BLaER1 (cell line): ENCODE data around the gene PRR12.

ENCODE experiments used
- H3K27ac ChIP-seq: shearing (Covaris generic); formaldehyde crosslinking; 2 replicates; pipeline ENCODE4 v1.8.1; 2022
- H3K27me3 ChIP-seq: shearing (Covaris generic); formaldehyde crosslinking; 2 replicates; pipeline ENCODE4 v1.8.1; 2022
- H3K36me3 ChIP-seq: shearing (Covaris generic); formaldehyde crosslinking; 2 replicates; pipeline ENCODE4 v1.8.1; 2022
- H3K4me1 ChIP-seq: shearing (Covaris generic); formaldehyde crosslinking; 2 replicates; pipeline ENCODE4 v1.8.1; 2022
- H3K4me2 ChIP-seq: shearing (Covaris generic); formaldehyde crosslinking; 2 replicates; pipeline ENCODE4 v1.8.1; 2022
- H3K4me3 ChIP-seq: shearing (Covaris generic); formaldehyde crosslinking; 2 replicates; pipeline ENCODE4 v1.8.1; 2022
- H3K9ac ChIP-seq: shearing (Covaris generic); formaldehyde crosslinking; 2 replicates; pipeline ENCODE4 v1.8.1; 2022
- H3K9me3 ChIP-seq: shearing (Covaris generic); formaldehyde crosslinking; 2 replicates; pipeline ENCODE4 v1.8.1; 2022
- H4K20me1 ChIP-seq: shearing (Covaris generic); formaldehyde crosslinking; 2 replicates; pipeline ENCODE4 v1.8.1; 2022
- Cebpa-rat ChIP-seq: shearing (Covaris generic); IDR thresholded peaks from 2 replicates; pipeline ENCODE4 v1.8.1; 2022

The PRR12 gene

DNA sequence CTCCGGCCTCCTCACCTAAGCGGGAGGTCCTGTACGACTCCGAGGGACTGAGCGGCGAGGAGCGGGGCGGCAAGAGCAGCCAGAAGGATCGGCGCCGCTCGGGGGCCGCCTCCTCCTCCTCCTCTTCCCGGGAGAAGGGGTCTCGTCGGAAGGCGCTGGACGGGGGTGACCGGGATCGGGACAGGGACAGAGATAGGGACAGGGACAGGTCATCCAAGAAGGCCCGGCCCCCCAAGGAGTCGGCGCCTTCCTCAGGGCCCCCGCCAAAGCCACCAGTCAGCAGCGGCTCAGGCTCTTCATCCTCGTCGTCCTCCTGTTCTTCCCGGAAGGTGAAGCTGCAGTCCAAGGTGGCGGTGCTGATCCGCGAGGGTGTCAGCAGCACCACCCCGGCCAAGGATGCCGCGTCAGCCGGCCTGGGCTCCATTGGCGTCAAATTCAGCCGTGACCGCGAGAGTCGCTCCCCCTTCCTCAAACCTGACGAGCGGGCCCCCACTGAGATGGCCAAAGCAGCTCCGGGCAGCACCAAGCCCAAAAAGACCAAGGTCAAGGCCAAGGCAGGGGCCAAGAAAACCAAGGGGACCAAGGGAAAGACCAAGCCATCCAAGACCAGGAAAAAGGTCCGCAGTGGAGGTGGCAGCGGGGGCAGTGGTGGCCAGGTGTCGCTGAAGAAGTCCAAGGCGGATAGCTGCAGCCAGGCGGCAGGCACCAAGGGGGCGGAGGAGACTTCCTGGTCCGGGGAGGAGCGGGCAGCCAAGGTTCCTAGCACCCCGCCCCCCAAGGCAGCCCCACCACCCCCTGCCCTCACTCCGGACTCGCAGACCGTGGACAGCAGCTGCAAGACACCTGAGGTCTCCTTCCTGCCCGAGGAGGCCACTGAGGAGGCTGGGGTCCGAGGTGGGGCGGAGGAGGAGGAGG is 61.8 kb downstream of the PRR12 start:
- H3K4me2 ChIP-seq, result no peak overlapping the region
- no peak overlapping the region for H3K4me3 ChIP-seq
- H3K9me3 ChIP-seq, result no peaks in the 10 kb centered on the region
- H3K9ac ChIP-seq, result no peak overlapping the region
- peaks cover 77% of the 10 kb centered on the region for H4K20me1 ChIP-seq
- no peaks in the 10 kb centered on the region for H3K4me1 ChIP-seq
- H3K36me3 ChIP-seq, result peaks cover 97% of the 10 kb centered on the region
- no peak for TF ChIP-seq Cebpa-rat
- no peak overlapping the region for H3K27ac ChIP-seq
- no peaks in the 10 kb centered on the region for H3K27me3 ChIP-seq

DNA sequence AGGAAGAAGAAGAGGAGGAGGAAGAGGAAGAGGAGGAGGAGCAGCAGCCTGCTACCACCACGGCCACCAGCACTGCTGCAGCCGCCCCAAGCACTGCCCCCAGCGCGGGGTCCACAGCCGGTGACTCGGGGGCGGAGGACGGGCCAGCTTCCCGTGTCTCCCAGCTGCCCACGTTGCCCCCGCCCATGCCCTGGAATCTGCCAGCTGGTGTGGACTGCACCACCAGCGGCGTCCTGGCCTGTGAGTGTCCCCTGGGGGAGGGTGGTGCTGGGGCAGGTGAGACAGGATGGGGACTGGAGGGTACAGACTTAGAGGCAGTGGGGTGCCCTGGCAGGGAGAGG is 62.5 kb downstream of the PRR12 start:
- H3K36me3 ChIP-seq, result peaks cover 97% of the 10 kb centered on the region
- no peak overlapping the region for H3K27ac ChIP-seq
- H3K27me3 ChIP-seq, result no peaks in the 10 kb centered on the region
- H4K20me1 ChIP-seq, result peaks cover 71% of the 10 kb centered on the region
- TF ChIP-seq Cebpa-rat, result no peak
- H3K4me1 ChIP-seq, result no peaks in the 10 kb centered on the region
- no peak overlapping the region for H3K9ac ChIP-seq
- no peak overlapping the region for H3K4me2 ChIP-seq
- H3K4me3 ChIP-seq, result no peak overlapping the region
- no peaks in the 10 kb centered on the region for H3K9me3 ChIP-seq

DNA sequence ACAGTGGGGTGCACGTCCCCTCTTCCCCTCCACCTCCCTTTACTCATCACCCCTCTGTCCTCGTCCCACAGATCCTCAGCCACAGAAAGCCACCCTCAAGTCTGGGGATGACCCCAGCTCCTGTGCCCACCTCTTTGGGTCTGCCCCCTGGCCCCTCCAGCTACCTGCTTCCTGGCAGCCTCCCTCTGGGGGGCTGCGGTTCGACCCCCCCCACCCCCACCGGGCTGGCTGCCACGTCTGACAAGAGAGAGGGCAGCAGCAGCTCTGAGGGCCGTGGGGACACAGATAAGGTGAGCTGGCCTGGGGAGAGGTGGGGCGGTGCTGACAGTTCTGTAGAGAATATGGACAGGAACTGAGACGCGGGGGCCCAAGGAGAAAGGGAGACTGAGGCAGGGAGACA is 63.6 kb downstream of the PRR12 start:
- Histone ChIP-seq H3K4me1 (no peaks in the 10 kb centered on the region), H4K20me1 (peaks cover 69% of the 10 kb centered on the region), H3K36me3 (peaks cover 97% of the 10 kb centered on the region), H3K27me3 (no peaks in the 10 kb centered on the region), H3K4me2 (no peak overlapping the region), H3K27ac (no peak overlapping the region), H3K9me3 (no peaks in the 10 kb centered on the region), H3K9ac (no peak overlapping the region), H3K4me3 (no peak overlapping the region)
- no peak for TF ChIP-seq Cebpa-rat

DNA sequence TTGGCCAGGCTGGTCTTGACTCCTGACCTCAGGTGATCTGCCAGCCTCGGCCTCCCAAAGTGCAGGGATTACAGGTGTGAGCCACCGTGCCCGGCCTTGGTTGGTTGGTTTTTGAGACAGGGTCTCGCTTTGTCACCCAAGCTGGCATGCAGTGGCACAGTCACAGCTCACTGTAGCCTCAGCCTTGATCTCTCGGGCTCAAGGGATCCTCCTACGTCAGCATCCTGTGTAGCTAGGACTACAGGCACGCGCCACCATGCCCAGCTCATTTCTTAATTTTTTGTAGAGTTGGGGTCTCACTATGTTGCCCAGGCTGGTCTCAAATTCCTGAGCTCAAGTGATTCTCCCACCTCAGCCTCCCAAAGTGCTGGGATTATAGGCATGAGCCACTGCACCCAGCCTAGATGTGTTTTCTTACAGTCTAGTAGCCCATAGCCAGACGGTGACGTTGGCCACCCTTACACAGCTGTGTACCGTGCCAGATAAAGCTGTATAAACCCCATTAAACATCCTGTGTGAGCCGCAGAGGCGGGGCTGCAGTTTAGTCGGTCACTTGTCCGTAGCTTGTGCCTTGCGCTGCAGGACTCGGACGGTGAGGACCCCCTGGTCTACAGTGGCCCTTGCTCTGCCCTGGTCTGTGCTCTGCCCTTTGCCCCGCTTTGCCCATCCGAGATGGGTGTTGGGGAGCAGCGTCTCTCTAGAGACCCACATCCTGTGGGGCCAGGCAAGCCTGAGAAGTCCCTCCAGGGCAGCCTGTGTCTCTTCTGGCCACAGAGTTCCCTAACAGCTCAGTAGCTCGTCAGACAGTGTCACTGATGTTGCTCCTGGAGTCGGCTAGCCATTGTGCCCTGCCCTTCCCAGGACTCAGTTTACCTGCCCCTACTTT is 64.8 kb downstream of the PRR12 start:
- Histone ChIP-seq H3K36me3 (peaks cover 98% of the 10 kb centered on the region), H4K20me1 (peaks cover 69% of the 10 kb centered on the region), H3K9ac (no peak overlapping the region), H3K27ac (0 out of 2 replicates have a peak overlapping the region, but pooled peaks have one; percentile 6), H3K27me3 (no peaks in the 10 kb centered on the region), H3K4me1 (no peaks in the 10 kb centered on the region), H3K4me2 (no peak overlapping the region), H3K9me3 (no peaks in the 10 kb centered on the region), H3K4me3 (no peak overlapping the region)
- TF ChIP-seq Cebpa-rat, result no peak

DNA sequence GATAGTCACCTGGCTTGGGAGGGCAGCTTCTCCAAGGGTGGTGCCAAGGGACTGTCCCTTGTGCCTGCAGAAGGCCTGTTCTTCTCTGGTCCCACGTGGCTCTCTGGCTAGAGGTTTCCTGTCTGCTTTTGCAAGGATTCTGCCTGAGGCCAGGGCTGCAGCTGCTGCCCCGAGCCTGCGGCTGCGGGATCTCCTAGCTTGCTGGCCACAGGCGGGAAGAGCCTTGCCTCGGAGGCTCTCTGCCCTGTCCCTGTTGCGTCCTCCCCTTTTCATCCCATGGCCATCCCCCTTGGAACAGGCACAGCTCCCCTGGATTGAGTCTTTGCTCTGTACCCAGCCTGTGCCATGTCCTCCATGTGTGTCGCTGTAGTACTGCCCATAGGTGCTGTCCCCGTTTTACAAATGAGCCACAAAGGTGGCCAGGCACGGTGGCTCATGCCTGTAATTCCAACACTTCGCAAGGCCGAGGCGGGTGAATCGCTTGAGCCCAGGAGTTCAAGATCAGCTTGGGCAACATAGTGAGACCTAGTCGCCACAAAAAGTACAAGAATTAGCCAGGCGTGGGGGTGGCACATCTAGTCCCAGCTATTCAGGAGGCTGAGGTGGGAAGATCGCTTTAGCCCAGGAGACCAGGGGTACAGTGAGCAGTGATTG is 65.6 kb downstream of the PRR12 start:
- Histone ChIP-seq H4K20me1 (peaks cover 77% of the 10 kb centered on the region), H3K9ac (no peak overlapping the region), H3K36me3 (peaks cover 99% of the 10 kb centered on the region), H3K4me2 (no peak overlapping the region), H3K9me3 (no peaks in the 10 kb centered on the region), H3K27ac (no peak overlapping the region), H3K4me1 (no peaks in the 10 kb centered on the region), H3K27me3 (no peaks in the 10 kb centered on the region), H3K4me3 (no peak overlapping the region)
- TF ChIP-seq Cebpa-rat, result no peak

DNA sequence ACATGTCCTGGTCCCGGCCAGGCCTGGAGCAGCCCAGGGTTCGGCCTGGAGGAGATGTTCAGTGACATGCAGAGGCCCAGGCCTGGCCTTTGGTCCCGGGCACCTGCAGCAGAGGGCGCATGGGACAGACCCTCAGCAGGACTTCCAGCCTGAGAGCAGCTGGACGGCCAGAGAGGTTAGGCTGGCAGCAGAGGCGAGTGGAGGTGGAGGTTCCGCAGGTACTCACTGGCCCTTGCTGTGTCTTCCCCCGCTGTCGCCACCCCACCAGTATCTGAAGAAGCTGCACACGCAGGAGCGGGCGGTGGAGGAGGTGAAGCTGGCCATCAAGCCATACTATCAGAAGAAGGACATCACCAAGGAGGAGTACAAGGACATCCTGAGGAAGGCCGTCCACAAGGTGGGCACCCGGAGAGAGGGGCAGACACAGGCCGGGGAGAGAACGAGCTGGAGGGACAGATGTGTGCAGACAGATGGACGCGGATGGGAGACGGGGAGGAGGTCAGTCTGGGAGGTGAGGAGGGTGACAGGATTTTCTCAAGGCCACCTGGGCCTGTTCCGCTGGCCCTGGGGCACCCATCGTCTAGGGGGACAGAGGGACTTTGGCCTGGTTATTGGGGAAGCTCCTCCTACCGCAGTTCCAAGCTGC is 66.6 kb downstream of the PRR12 start:
- Histone ChIP-seq H4K20me1 (peaks cover 78% of the 10 kb centered on the region), H3K4me1 (no peaks in the 10 kb centered on the region), H3K36me3 (peaks cover 99% of the 10 kb centered on the region), H3K4me3 (no peak overlapping the region), H3K4me2 (no peak overlapping the region), H3K9ac (no peak overlapping the region), H3K27ac (no peak overlapping the region), H3K27me3 (no peaks in the 10 kb centered on the region), H3K9me3 (no peaks in the 10 kb centered on the region)
- TF ChIP-seq Cebpa-rat, result no peak

DNA sequence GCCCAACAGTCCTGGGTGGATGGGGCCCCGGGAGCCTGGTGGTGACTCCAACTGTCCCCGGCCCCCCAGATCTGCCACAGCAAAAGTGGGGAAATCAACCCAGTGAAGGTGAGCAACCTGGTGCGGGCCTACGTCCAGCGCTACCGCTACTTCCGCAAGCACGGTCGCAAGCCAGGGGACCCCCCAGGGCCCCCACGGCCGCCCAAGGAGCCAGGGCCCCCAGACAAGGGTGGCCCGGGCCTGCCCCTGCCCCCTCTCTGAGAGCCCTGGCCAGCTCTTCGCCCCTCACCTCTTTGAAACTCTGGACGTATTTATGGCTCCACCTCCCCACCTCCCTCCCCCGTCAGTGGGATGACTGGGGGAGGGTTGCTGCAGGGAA is 67.1 kb downstream of the PRR12 start:
- peaks cover 78% of the 10 kb centered on the region for H4K20me1 ChIP-seq
- no peak overlapping the region for H3K4me3 ChIP-seq
- H3K36me3 ChIP-seq, result peaks cover 99% of the 10 kb centered on the region
- H3K27ac ChIP-seq, result no peak overlapping the region
- no peaks in the 10 kb centered on the region for H3K9me3 ChIP-seq
- TF ChIP-seq Cebpa-rat, result no peak
- H3K9ac ChIP-seq, result no peak overlapping the region
- no peaks in the 10 kb centered on the region for H3K27me3 ChIP-seq
- peaks cover 1% of the 10 kb centered on the region for H3K4me1 ChIP-seq
- no peak overlapping the region for H3K4me2 ChIP-seq

DNA sequence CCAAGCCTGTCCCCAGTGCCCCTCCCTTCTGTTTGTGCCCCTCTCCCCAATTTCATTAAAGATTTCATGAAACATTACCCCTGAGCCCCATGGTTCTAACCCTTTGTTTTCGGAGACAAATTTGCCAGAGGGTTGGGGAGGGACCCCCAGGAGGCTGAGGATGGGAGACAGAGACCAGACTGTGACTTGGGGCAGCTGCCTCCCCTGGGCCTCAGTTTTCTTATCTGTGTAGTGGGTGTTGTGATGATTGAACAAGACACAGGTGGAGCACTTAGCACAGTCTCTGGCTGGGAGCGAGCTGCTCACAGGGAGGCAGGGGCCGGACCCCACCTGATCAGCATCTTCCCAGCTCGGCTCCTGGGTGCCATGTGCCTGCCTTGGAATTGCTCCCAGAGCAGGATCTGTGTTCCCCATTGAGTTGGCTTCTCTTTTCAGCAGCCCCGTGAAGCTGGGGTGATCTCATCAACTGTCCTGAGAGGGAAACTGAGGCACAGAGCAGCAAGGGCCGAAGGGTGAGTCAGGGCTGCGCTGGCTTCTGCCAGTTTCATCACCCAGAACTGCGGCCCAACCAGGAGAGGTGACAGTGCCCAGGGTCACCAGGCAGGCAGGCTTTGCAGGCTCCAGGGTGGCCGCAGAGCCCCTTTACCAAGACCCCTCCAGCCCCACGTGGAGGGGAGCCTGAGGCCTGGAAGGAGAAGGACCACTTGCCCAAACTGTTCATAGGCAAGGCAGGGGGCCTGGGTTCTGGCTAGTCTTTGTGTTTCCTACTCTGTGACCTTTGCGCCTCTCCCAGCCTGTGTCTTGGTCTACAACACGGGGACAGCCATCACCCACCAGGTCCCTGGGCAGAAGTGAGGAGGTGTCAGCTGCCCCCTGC is 67.8 kb downstream of the PRR12 start:
- Histone ChIP-seq H3K4me2 (no peak overlapping the region), H4K20me1 (peaks cover 79% of the 10 kb centered on the region), H3K4me3 (no peak overlapping the region), H3K27me3 (no peaks in the 10 kb centered on the region), H3K36me3 (peaks cover 95% of the 10 kb centered on the region), H3K4me1 (peaks cover 8% of the 10 kb centered on the region), H3K27ac (no peak overlapping the region), H3K9ac (no peak overlapping the region), H3K9me3 (no peaks in the 10 kb centered on the region)
- TF ChIP-seq Cebpa-rat, result no peak
